Keratinocyte (primary cell): Measurements from ENCODE around the gene MYH13. TPM values are rescaled to one million over a fixed set of nuclear protein-coding genes. Genes with fewer than 3 reads are reported as not detected.

Experiments
- DNase-seq: peaks from one replicate; pipeline ENCODE4 v3.0.0-alpha.2; 2011; ENCODE audit warnings: low read depth, missing footprints, low spot score
- FAIRE-seq: peaks from 2 replicates; lab custom pipeline; 2011; peaks lifted over from hg19 to GRCh38; lab: Jason Lieb, UNC
- H2AFZ ChIP-seq: 2 replicates; pipeline ENCODE4 v1.6.0; 2012; ENCODE audit warnings: low read length, control low read depth, inconsistent platforms; ENCODE audit not compliant: control insufficient read depth
- H3K27ac ChIP-seq: 2 replicates; pipeline ENCODE4 v1.5.1; 2011; ENCODE audit warnings: low read length; ENCODE audit not compliant: control insufficient read depth, insufficient read depth
- H3K27me3 ChIP-seq: 3 replicates; pipeline ENCODE4 v1.6.0; 2011; ENCODE audit warnings: low read length; ENCODE audit not compliant: control insufficient read depth, insufficient read depth; ENCODE audit errors: extremely low read depth
- H3K36me3 ChIP-seq, 2 experiments: 2 replicates in 1 of 2; 3 replicates in 1 of 2; pipeline ENCODE4 v1.5.1; 2011; ENCODE audit warnings: low read length in 2 of 2, mild to moderate bottlenecking in 1 of 2; ENCODE audit not compliant: control insufficient read depth in 2 of 2, insufficient read depth in 2 of 2; ENCODE audit errors: extremely low read depth in 1 of 2
- H3K4me1 ChIP-seq: 3 replicates; pipeline ENCODE4 v1.5.1; 2011; ENCODE audit warnings: low read length; ENCODE audit not compliant: control insufficient read depth, insufficient read depth; ENCODE audit errors: extremely low read depth
- H3K4me2 ChIP-seq: 3 replicates; pipeline ENCODE4 v1.6.0; 2011; ENCODE audit warnings: low read depth, low read length; ENCODE audit not compliant: control insufficient read depth, insufficient read depth; ENCODE audit errors: extremely low read depth
- H3K4me3 ChIP-seq, 3 experiments: fragments of 200-600 bp in 1 of 3; sonication (generic) in 1 of 3; 2 replicates in 2 of 3; 3 replicates in 1 of 3; pipeline ENCODE4 v1.5.1; 2011 to 2016; ENCODE audit warnings: low read length in 3 of 3, mild to moderate bottlenecking in 3 of 3, control low read depth in 2 of 3, inconsistent platforms in 1 of 3, low read depth in 1 of 3, mixed read lengths in 1 of 3, mixed run types in 1 of 3, moderate library complexity in 1 of 3; ENCODE audit not compliant: control insufficient read depth in 2 of 3, insufficient read depth in 2 of 3; ENCODE audit errors: extremely low read depth in 1 of 3
- H3K79me2 ChIP-seq: 2 replicates; pipeline ENCODE4 v1.6.0; 2012; ENCODE audit warnings: low read length; ENCODE audit not compliant: control insufficient read depth, insufficient read depth
- H3K9ac ChIP-seq: 3 replicates; pipeline ENCODE4 v1.6.0; 2011; ENCODE audit warnings: low read length; ENCODE audit not compliant: control insufficient read depth, insufficient read depth; ENCODE audit errors: extremely low read depth
- H3K9me1 ChIP-seq: 3 replicates; pipeline ENCODE4 v1.6.0; 2011; ENCODE audit warnings: low read length; ENCODE audit not compliant: control insufficient read depth, insufficient read depth; ENCODE audit errors: extremely low read depth
- H3K9me3 ChIP-seq: 2 replicates; pipeline ENCODE4 v1.5.1; 2012; ENCODE audit warnings: low read depth, low read length; ENCODE audit not compliant: control insufficient read depth
- H4K20me1 ChIP-seq: 3 replicates; pipeline ENCODE4 v1.6.0; 2011; ENCODE audit warnings: low read length; ENCODE audit not compliant: control insufficient read depth, insufficient read depth; ENCODE audit errors: extremely low read depth
- CTCF ChIP-seq, 3 experiments: IDR thresholded peaks in 1 of 3; conservative IDR thresholded peaks in 1 of 3; optimal IDR thresholded peaks in 1 of 3; 2 replicates in 2 of 3; 3 replicates in 1 of 3; pipeline versions ENCODE3 to v1.5.1; 2011; ENCODE audit warnings: low read length in 3 of 3, mild to moderate bottlenecking in 3 of 3, moderate library complexity in 2 of 3, control low read depth in 1 of 3, inconsistent platforms in 1 of 3; ENCODE audit not compliant: insufficient read depth in 2 of 3; ENCODE audit errors: extremely low read depth in 1 of 3
- EZH2 ChIP-seq: IDR thresholded peaks from one replicate; pipeline ENCODE4 v1.6.1; 2012; ENCODE audit warnings: inconsistent platforms, mild to moderate bottlenecking, low read length, moderate library complexity
- dilution Hi-C: fragments of 300-500 bp; cut with MboI; formaldehyde crosslinking; loops from one replicate; pipeline ENCODE4 v1.7.0; 2020; ENCODE audit warnings: low sequenced_read_pairs; ENCODE audit not compliant: extremely low pct_ligation_motif_present
- polyA plus RNA-seq, 5 experiments: library from polyadenylated mRNA; depleted of rRNA in 3 of 5; stranded (reverse) in 3 of 5; stranded (forward) in 1 of 5; unstranded in 1 of 5; fragments of >200 nt; gene quantifications; 1 replicate in 1 of 5; 2 replicates in 3 of 5; 3 replicates in 1 of 5; pipeline versions ENCODE4 v1.2.1 to v1.2.3, GENCODE V29; 2011 to 2012; ENCODE audit warnings: missing spikeins in 2 of 5, low read depth in 1 of 5, low replicate concordance in 1 of 5

Gene MYH13
- polyA plus RNA-seq, 1 donor (not counting 4 experiments of a cell fraction or from before 2014, with no cell fraction given): not detected

GRCh38 chr17:10270258-10270657 is 102.5 kb downstream of the MYH13 start:
- no peaks in the 10 kb centered on the region for H3K36me3 ChIP-seq
- H3K9ac ChIP-seq: no peak overlapping the region
- H3K79me2 ChIP-seq: no peaks in the 10 kb centered on the region
- dilution Hi-C loops: no loop called here
- no peaks in the 10 kb centered on the region for H4K20me1 ChIP-seq
- DNase-seq (no peak), FAIRE-seq (no peak)
- no peaks in the 10 kb centered on the region for H3K9me1 ChIP-seq
- no peak overlapping the region for H3K4me3 ChIP-seq
- H3K9me3 ChIP-seq: no peaks in the 10 kb centered on the region
- no peak overlapping the region for H3K27ac ChIP-seq
- H3K4me1 ChIP-seq: no peaks in the 10 kb centered on the region
- H3K27me3 ChIP-seq: no peaks in the 10 kb centered on the region
- TF ChIP-seq EZH2: no peak
- TF ChIP-seq CTCF (optimal IDR thresholded peaks at IDR 0.05 in 1 of 3, IDR thresholded peaks at IDR 0.05 in 1 of 3, conservative IDR thresholded peaks at IDR 0.05 in 1 of 3; ENCODE audit: extremely low read depth in 1 of 3, insufficient read depth in 2 of 3, low read length in 3 of 3): no peak
- no peak overlapping the region for H3K4me2 ChIP-seq
- H2AFZ ChIP-seq: no peak overlapping the region

GRCh38 chr17:10268005-10268404 is 104.8 kb downstream of the MYH13 start:
- no peak for DNase-seq
- Histone ChIP-seq H3K4me1 (no peaks in the 10 kb centered on the region), H3K27ac (no peak overlapping the region), H2AFZ (no peak overlapping the region), H3K9me3 (no peaks in the 10 kb centered on the region), H3K9ac (no peak overlapping the region), H3K79me2 (no peaks in the 10 kb centered on the region), H3K9me1 (no peaks in the 10 kb centered on the region), H4K20me1 (no peaks in the 10 kb centered on the region), H3K4me2 (no peak overlapping the region), H3K27me3 (no peaks in the 10 kb centered on the region), H3K36me3 (no peaks in the 10 kb centered on the region), H3K4me3 (no peak overlapping the region)
- dilution Hi-C loops: no loop called here
- FAIRE-seq: no peak
- TF ChIP-seq EZH2 (no peak), CTCF (optimal IDR thresholded peaks at IDR 0.05 in 1 of 3, IDR thresholded peaks at IDR 0.05 in 1 of 3, conservative IDR thresholded peaks at IDR 0.05 in 1 of 3; ENCODE audit: extremely low read depth in 1 of 3, insufficient read depth in 2 of 3, low read length in 3 of 3) (no peak)
